K562 (cell line): ENCODE data around the gene TTLL10. TPM values are rescaled to one million over a fixed set of nuclear protein-coding genes. Genes with fewer than 3 reads are reported as not detected.

Experiments
- ATAC-seq: fragments of 200-7000 bp; cut with Tn5 transposase; 3 replicates; pipeline ENCODE4 v1.9.1; 2020; ENCODE audit warnings: moderate library complexity
- BruUV-seq: library from RNA; stranded (reverse); fragments of 400-500 nt; replicated peaks from 2 replicates; lab custom pipeline; 2021; lab: Mats Ljungman, UMichigan
- CTCF ChIA-PET: fragments of 300-600 bp; formaldehyde crosslinking; extraction: SDS; loops from one replicate; lab custom pipeline; 2021; ENCODE audit warnings: low intra/inter-chr PET ratio; lab: Yijun Ruan, JAX
- POLR2A ChIA-PET: fragments of 300-600, 350-650 bp; sonication (Branson Sonifier 250); formaldehyde crosslinking; extraction: SDS; loops from one replicate; lab custom pipeline; 2021; ENCODE audit warnings: antibody characterized with exemption, inconsistent platforms; lab: Yijun Ruan, JAX
- DNase-seq, 4 experiments: peaks; one replicate each; pipeline versions ENCODE4 v3.0.0 to v3.0.0-alpha.2; 2011 to 2018; ENCODE audit warnings: low spot score in 3 of 4, mixed read lengths in 3 of 4; ENCODE audit errors: extremely low read depth in 1 of 4
- FAIRE-seq: peaks from 2 replicates; lab custom pipeline; 2011; peaks lifted over from hg19 to GRCh38; lab: Jason Lieb, UNC
- H2AFZ ChIP-seq: 2 replicates; pipeline ENCODE4 v1.6.0; 2011; ENCODE audit warnings: low read depth, low read length, control low read depth, inconsistent platforms
- H3K27ac ChIP-seq: fragments of 200-600 bp; 3 replicates; pipeline ENCODE4 v1.8.0; 2011; ENCODE audit warnings: low read depth, mild to moderate bottlenecking, control low read depth, inconsistent platforms, low read length, moderate library complexity, mixed read lengths; ENCODE audit errors: extremely low read depth
- H3K27me3 ChIP-seq, 2 experiments: fragments of 300-600 bp in 1 of 2; 2 replicates in 1 of 2; 3 replicates in 1 of 2; pipeline versions ENCODE4 v1.6.0 to v1.8.0; 2011; ENCODE audit warnings: inconsistent platforms in 2 of 2, low read length in 2 of 2, mild to moderate bottlenecking in 1 of 2, mixed read lengths in 1 of 2, moderate library complexity in 1 of 2; ENCODE audit not compliant: control insufficient read depth in 2 of 2, insufficient read depth in 2 of 2
- H3K36me3 ChIP-seq: fragments of 300-600 bp; 3 replicates; pipeline ENCODE4 v1.8.0; 2011; ENCODE audit warnings: mild to moderate bottlenecking, low read length, inconsistent platforms; ENCODE audit not compliant: control insufficient read depth, insufficient read depth
- H3K4me1 ChIP-seq, 2 experiments: fragments of 200-600 bp in 1 of 2; replicated peaks in 1 of 2; 2 replicates in 1 of 2; 3 replicates in 1 of 2; pipeline versions ENCODE4 v1.5.1 to v1.8.0; 2011; ENCODE audit warnings: inconsistent platforms in 2 of 2, low read length in 2 of 2, mild to moderate bottlenecking in 1 of 2, mixed read lengths in 1 of 2, moderate library complexity in 1 of 2; ENCODE audit not compliant: control insufficient read depth in 2 of 2, insufficient read depth in 2 of 2
- H3K4me2 ChIP-seq: 2 replicates; pipeline ENCODE4 v1.6.1; 2011; ENCODE audit warnings: low read length, control low read depth, inconsistent platforms, mixed read lengths; ENCODE audit not compliant: insufficient read depth
- H3K4me3 ChIP-seq: fragments of 200-600 bp; sonication (generic), shearing (Covaris generic); 2 replicates; pipeline ENCODE4 v1.5.1; 2016; ENCODE audit warnings: control low read depth, inconsistent platforms
- H3K79me2 ChIP-seq: fragments of 200-600 bp; 3 replicates; pipeline ENCODE4 v1.8.0; 2011; ENCODE audit warnings: low read length, inconsistent platforms; ENCODE audit not compliant: control insufficient read depth, insufficient read depth
- H3K9ac ChIP-seq, 2 experiments: 2 replicates each; pipeline versions ENCODE4 v1.6.0 to v1.6.1; 2011; ENCODE audit warnings: low read depth in 2 of 2, low read length in 2 of 2, control low read depth in 1 of 2, inconsistent platforms in 1 of 2, mild to moderate bottlenecking in 1 of 2, mixed read lengths in 1 of 2; ENCODE audit not compliant: insufficient read depth in 1 of 2
- H3K9me1 ChIP-seq: one replicate; pipeline ENCODE4 v1.6.0; 2011; ENCODE audit warnings: inconsistent platforms, mild to moderate bottlenecking, low read length, moderate library complexity; ENCODE audit not compliant: control insufficient read depth, insufficient read depth
- H3K9me3 ChIP-seq: replicated peaks from 2 replicates; pipeline ENCODE4 v1.5.1; 2011; ENCODE audit warnings: low read depth, low read length, inconsistent platforms; ENCODE audit not compliant: control insufficient read depth, insufficient read depth
- H4K20me1 ChIP-seq: replicated peaks from 2 replicates; pipeline ENCODE4 v1.6.1; 2011; ENCODE audit warnings: low read length, inconsistent platforms, mixed read lengths; ENCODE audit not compliant: control insufficient read depth, insufficient read depth
- FOS ChIP-seq: IDR thresholded peaks from 3 replicates; pipeline ENCODE4 v1.6.1; 2011; ENCODE audit not compliant: insufficient read length; ENCODE audit errors: extremely low read depth
- KLF6 ChIP-seq: fragments of 250-450 bp; sonication (Bioruptor Pico); IDR thresholded peaks from 2 replicates; pipeline ENCODE4 v1.4.0; 2020; ENCODE audit warnings: mild to moderate bottlenecking, moderate library complexity, borderline replicate concordance
- SMARCA5 ChIP-seq: fragments of 450-650 bp; IDR thresholded peaks from 2 replicates; pipeline ENCODE4 v1.6.1; 2016
- TRIM25 ChIP-seq: fragments of 450-650 bp; IDR thresholded peaks from 2 replicates; pipeline ENCODE4 v1.7.0; 2016; ENCODE audit warnings: borderline replicate concordance
- UBTF ChIP-seq, 2 experiments: IDR thresholded peaks; 2 replicates each; pipeline ENCODE4 v1.6.1; 2012; ENCODE audit warnings: improper control_type of control experiment in 2 of 2, low read depth in 2 of 2, low read length in 2 of 2, borderline replicate concordance in 1 of 2
- WGBS: fragments of 100-300 bp; shearing (Covaris generic); methylation state at CpG from one replicate; pipeline ENCODE4 v1.1.6; 2016; ENCODE audit warnings: low coverage, mixed read lengths; ENCODE audit not compliant: insufficient coverage; ENCODE audit errors: missing lambda C conversion rate; 5-methylcytosine and 5-hydroxymethylcytosine counted together
- in situ Hi-C: fragments of 300-500 bp; cut with MboI; formaldehyde crosslinking; loops from 4 replicates; pipeline ENCODE4 v1.15.0; 2018; ENCODE audit warnings: inconsistent platforms, mixed read lengths
- intact Hi-C: fragments of 100-400 bp; cut with micrococcal nuclease; formaldehyde crosslinking; loops from 2 replicates; pipeline ENCODE4 v1.14.2; 2022
- polyA plus RNA-seq, 8 experiments: library from polyadenylated mRNA; depleted of rRNA in 4 of 8; stranded (reverse) in 5 of 8; unstranded in 3 of 8; fragments of >200 nt; fragmentation: Nextera tagmentation in 2 of 8; fragmentation: Illumina TruSeq in 1 of 8; extraction: Ambion mirVana in 2 of 8; extraction: Trizol in 1 of 8; gene quantifications; 2 replicates each; pipeline versions ENCODE4 v1.2.1 to v1.2.3, GENCODE V29; 2011 to 2014; ENCODE audit warnings: inconsistent platforms in 1 of 8, missing spikeins in 1 of 8
- total RNA-seq, 7 experiments: library from RNA; depleted of rRNA in 6 of 7; stranded (reverse); fragments of >200 nt in 6 of 7; fragmentation: Illumina TruSeq in 2 of 7; extraction: Trizol in 2 of 7; gene quantifications; 2 replicates each; pipeline versions ENCODE4 v1.2.1 to v1.2.3, GENCODE V29; 2011 to 2021; ENCODE audit warnings: low replicate concordance in 1 of 7

The TTLL10 gene
- total and polyA plus RNA-seq, 9 of the 15 experiments (the other 6 are each of a cell fraction or from before 2014, with no cell fraction given): not detected

GRCh38 chr1:1179983-1180861 lies 6.5 kb downstream of the TTLL10 start:
- Histone ChIP-seq H3K9ac (peak overlapping the region in 1 of 2 experiments; percentile 58; a peak in 1 of 4 replicates), H4K20me1 (no peaks in the 10 kb centered on the region; the same call in 1 of the 2 replicates), H3K27me3 (peaks cover 30 to 55% of the 10 kb centered on the region in 2 experiments), H3K9me1 (no peaks in the 10 kb centered on the region), H3K79me2 (no peaks in the 10 kb centered on the region), H3K4me1 (peaks cover 3 to 78% of the 10 kb centered on the region in 2 experiments), H2AFZ (0 out of 2 replicates have a peak overlapping the region, but pooled peaks have one; percentile 16), H3K36me3 (no peaks in the 10 kb centered on the region), H3K4me2 (no peak overlapping the region), H3K27ac (no peak overlapping the region), H3K4me3 (no peak overlapping the region), H3K9me3 (0 out of 2 replicates have a peak, but pooled peaks cover 1% of the 10 kb centered on the region)
- TF ChIP-seq UBTF (IDR thresholded peaks at IDR 0.05; ENCODE audit: borderline replicate concordance in 1 of 2, low read depth in 2 of 2, low read length in 2 of 2) (0 out of 4 replicates have a peak, but pooled peaks of 1 of the 2 experiments have one; percentile 50), TRIM25 (no peak), SMARCA5 (no peak), FOS (no peak), KLF6 (no peak)
- WGBS: 10% methylated on average over 37 of the region's 51 CpGs
- BruUV-seq: no TSS peak
- intact Hi-C loops (no loop called here), in situ Hi-C loops (no loop called here)
- ChIA-PET POLR2A (interaction anchor here (0.6 to 0.8 kb wide), 2 partner anchors 11 to 18 kb away, joined by 3 read pairs; no protein-coding TSS in a partner anchor), CTCF (no interaction called here)
- ATAC-seq: peak; percentile 35
- DNase-seq: peak in 1 of 4 experiments; percentile 54
- FAIRE-seq: no peak
